GM11168 (cell line): ENCODE results near the gene TMEM145.

Experiments
- in situ Hi-C: fragments of 300-500 bp; cut with MboI; formaldehyde crosslinking; loops from one replicate; pipeline ENCODE4 v1.12.0; 2022; ENCODE audit warnings: low sequenced_read_pairs; ENCODE audit not compliant: unreplicated experiment

The TMEM145 gene

GRCh38 chr19:42309686-42310085, 3.4 kb upstream of the TMEM145 start:
- in situ Hi-C loops, result no loop called here

DNA sequence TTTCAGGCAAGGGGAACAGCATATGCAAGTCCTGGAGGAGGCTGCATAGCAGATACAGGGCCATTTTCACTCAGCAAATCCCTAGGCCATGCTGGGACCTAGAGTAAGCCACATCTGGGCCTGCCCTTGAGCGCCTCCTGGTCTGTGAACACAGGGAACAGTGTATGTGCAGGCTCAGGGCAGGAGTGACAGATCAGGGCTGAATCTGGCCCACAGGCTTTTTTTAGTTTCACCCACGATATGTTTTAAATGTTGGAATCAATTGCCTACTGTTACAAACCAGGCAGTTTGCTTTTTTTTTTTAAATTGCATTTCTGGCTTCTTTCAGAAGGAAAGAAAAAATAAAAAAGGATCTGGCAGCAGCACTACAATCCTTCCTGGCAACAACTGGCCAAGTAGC, 1.5 kb upstream of the TMEM145 start:
- in situ Hi-C loops, result no loop called here

- in situ Hi-C loops, result no loop called here
These were observed 739 bp upstream of the TMEM145 start for GRCh38 chr19:42312370-42312769.

DNA sequence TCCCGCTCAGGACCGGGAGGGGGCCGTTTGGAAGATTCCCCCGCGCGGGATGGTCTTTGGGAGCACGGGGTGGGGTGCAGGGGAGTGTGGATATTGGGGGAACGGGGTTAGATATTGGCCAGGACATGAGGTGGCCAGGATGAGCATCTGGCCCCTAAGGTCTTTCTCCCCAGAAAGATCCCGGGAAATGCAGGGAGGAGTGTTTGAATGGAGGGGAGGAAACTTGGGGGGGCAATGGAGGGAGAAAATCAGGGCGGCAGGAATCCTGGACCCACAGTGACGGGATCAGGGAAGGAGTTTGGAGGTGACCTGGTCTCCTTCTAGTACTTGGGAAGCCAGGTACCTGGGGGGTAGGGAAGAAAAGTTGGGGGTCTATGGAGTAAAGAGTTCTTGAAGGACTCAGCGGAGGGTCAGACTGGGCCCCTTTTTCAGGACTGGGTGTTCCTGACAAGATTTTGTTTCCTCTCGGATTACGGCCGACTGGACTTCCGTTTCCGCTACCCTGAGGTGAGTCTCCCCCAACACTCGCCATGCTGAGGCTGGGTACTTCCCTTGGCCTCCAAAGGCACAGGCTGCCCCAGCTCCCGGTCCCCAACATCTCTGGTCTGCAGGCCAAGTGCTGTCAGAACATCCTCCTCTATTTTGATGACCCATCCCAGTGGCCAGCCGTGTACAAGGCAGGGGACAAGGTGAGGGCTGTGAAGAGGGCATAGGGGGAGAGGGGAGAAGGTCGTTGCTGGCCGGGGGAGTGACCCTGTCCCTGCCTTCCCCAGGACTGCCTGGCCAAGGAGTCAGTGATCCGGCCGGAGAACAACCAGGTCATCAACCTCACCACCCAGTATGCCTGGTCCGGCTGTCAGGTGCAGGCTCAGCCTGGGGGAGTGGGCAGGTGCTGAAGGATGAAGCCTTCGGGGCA, 989 bp downstream of the TMEM145 start:
- in situ Hi-C loops, result no loop called here

DNA sequence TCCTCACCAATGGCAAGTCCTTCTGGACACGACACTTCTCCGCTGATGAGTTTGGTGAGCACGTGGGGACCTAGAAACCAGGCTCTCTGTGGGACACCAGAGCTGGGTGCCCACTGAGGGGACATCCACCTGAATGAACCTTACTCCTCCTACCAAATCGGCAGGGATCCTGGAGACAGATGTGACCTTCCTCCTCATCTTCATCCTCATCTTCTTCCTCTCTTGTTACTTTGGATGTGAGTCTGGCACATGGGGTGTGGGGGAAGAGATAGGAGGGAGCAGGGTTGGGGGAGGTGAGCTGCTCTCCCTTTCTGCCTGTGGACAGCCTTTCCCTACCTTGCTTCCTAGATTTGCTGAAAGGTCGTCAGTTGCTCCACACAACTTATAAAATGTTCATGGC, 1.9 kb downstream of the TMEM145 start:
- in situ Hi-C loops, result no loop called here

GRCh38 chr19:42316223-42317211, 3.4 kb downstream of the TMEM145 start:
- in situ Hi-C loops, result no loop called here

GRCh38 chr19:42317535-42317934, 4.4 kb downstream of the TMEM145 start:
- in situ Hi-C loops, result no loop called here

DNA sequence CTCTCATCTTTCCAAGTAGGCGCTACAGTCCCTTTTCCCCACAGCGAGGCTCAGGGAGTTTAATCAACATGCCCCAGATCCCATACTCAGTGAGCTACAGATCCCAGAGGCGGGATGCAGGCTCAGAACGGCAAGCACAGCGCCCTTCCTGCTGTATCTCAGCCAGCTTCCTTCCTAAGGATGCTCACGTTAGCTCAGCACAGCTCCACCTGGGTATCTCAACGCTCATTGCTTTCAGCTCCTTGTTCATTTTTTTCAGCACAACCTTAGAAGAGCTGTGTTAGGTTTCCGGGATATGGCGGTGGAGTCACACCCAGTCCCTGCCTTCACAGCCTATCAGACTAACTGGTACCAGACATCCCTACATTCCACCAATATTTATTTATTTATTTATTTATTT, 9.2 kb downstream of the TMEM145 start:
- in situ Hi-C loops, result no loop called here

GRCh38 chr19:42323473-42323851, 10.4 kb downstream of the TMEM145 start:
- in situ Hi-C loops, result no loop called here

DNA sequence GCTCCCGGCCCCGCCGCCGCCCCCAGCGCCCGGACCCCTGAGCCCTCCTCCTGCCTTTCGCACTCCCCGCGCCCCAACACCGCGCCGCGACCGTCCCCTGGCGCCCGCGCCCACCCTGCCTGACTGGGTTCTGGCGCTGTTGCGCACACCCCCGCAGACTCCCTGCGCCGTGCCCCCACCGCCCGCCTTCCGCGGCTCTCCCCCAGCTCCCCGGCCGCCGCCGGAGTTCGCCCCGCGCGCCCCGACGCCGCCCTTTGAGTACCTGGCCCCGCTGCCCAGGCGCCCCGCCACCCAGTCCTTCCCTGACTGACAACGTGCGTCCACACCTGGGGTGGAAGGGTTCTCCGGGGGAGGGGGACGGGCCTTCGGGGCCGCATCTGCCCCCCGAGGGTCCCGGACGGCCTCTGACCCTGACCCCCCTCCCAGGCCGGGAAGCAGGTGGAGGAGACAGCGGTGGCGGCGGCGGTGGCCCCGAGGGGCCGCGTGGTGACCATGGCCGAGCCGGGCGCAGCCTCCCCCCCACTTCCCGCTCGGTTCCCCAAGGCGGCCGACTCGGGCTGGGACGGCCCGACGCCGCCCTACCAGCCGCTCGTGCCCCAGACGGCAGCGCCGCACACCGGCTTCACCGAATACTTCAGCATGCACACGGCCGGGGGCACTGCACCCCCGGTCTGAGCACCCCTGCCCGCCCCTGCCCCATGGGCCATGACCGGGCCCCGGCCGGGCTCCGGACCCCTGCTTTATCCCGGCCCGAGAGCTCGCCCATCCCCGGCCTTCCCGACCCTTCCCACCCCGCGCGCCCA, 10.9 kb downstream of the TMEM145 start:
- in situ Hi-C loops, result no loop called here

GRCh38 chr19:42324655-42325307, 11.7 kb downstream of the TMEM145 start:
- in situ Hi-C loops, result no loop called here

- in situ Hi-C loops, result no loop called here
These were observed 12.3 kb downstream of the TMEM145 start, which contains the start of gene MEGF8 for GRCh38 chr19:42325308-42325895. Gene MEGF8, plus strand, starts transcription at chr19:42325635. Its CDS starts 609 bp downstream, at chr19:42326244.

DNA sequence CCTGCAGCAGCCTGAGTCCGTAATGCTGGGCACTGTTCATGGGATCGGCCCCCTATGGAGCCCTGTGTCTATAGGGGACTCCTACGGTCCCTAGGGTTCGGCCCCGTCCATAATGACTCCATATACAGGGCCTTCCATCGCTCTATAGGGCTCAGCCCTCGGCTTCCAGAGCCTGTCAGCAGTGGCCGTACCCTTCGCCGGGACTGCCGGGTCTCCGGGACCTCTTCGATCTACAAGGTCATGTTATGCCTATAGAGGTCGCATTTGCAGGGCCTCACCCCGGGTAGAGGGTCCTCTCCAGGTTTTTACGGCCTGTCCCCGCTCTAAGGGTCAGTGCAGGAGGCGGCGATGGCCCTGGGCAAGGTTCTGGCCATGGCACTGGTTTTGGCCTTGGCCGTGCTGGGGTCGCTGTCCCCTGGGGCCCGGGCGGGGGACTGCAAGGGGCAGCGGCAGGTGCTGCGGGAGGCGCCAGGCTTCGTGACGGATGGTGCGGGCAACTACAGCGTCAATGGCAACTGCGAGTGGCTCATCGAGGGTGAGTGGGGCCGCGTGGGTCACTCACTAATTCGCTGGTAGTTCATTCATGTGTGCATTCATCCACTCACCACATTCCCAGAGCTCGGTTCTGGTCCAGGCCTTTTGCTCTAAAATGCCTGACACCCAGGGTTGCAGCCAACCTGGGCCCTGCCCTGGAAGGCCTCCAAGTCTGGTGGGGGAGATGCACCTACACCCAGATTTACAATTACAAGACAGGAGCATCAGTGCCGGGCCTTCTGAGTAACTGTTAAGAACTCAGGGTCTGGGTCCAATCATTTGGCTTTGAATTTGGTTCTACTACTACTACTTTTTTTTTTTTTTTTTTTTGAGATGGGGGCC, 13.0 kb downstream of the TMEM145 start:
- in situ Hi-C loops, result no loop called here

- in situ Hi-C loops, result no loop called here
These were observed 13.9 kb downstream of the TMEM145 start for GRCh38 chr19:42326969-42327368.

- in situ Hi-C loops, result no loop called here
These were observed 14.3 kb downstream of the TMEM145 start for GRCh38 chr19:42327381-42327780.

- in situ Hi-C loops, result no loop called here
These were observed 15.0 kb downstream of the TMEM145 start for GRCh38 chr19:42328106-42328505.

- in situ Hi-C loops, result no loop called here
These were observed 15.7 kb downstream of the TMEM145 start for GRCh38 chr19:42328854-42329253.

DNA sequence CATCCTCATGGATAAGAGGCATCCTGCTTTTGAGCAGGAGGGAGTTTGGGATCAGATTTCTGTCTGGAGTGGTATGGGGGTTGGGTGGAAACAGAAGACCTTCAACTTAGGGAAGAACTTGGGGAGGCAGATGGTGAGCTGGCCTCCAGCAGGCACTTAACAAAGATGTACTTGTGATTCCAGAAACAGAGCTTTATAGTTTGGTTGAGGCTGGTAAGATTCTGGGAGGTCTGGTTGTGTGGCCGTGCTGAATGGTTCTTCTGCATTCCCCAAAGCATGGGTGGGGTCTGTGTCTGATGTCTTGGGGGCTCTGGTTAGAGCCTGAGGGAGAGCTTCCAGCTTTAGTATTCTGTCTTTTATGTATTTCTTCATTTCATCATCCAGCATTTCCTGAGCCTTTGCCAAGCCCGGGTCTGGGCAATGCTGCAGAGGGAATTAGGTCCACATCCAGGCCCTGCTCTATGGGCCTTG, 17.2 kb downstream of the TMEM145 start:
- in situ Hi-C loops, result no loop called here
